Panc1 (cell line): Measurements from ENCODE around the gene NOTUM. TPM values are rescaled to one million over a fixed set of nuclear protein-coding genes. Genes with fewer than 3 reads are reported as not detected.

Source experiments
- ATAC-seq: fragments of 200-7000 bp; cut with Tn5 transposase; 2 replicates; pipeline ENCODE4 v1.9.1; 2020; ENCODE audit warnings: mild to moderate bottlenecking, moderate library complexity
- BruUV-seq: library from RNA; stranded (reverse); fragments of 400-500 nt; replicated peaks from 2 replicates; lab custom pipeline; 2021; lab: Mats Ljungman, UMichigan
- CTCF ChIA-PET: fragments of 300-600 bp; sonication (Branson Sonifier 250); formaldehyde crosslinking; loops from one replicate; lab custom pipeline; 2022; ENCODE audit warnings: antibody characterized with exemption; lab: Charles Lee
- POLR2A ChIA-PET: fragments of 300-600 bp; sonication (Branson Sonifier 250); formaldehyde crosslinking; loops from one replicate; lab custom pipeline; 2022; ENCODE audit warnings: antibody characterized with exemption; lab: Charles Lee
- DNase-seq: peaks from one replicate; pipeline ENCODE4 v3.0.0-alpha.2; 2010; ENCODE audit warnings: low read depth, low spot score
- H3K27ac ChIP-seq: 2 replicates; pipeline ENCODE4 v1.5.1; 2011; ENCODE audit warnings: mild to moderate bottlenecking, low read length, inconsistent platforms
- H3K27me3 ChIP-seq: fragments of 200-500 bp; sonication (Bioruptor generic); 2 replicates; pipeline ENCODE4 v1.6.0; 2014; ENCODE audit warnings: low read length, inconsistent platforms; ENCODE audit not compliant: control insufficient read depth, insufficient read depth
- H3K36me3 ChIP-seq: fragments of 200-500 bp; sonication (Bioruptor generic); 2 replicates; pipeline ENCODE4 v1.5.1; 2014; ENCODE audit warnings: inconsistent platforms, mild to moderate bottlenecking, low read length, moderate library complexity; ENCODE audit not compliant: control insufficient read depth, insufficient read depth
- H3K4me1 ChIP-seq: 2 replicates; pipeline ENCODE4 v1.5.1; 2011; ENCODE audit warnings: inconsistent platforms, mild to moderate bottlenecking, low read length, moderate library complexity; ENCODE audit not compliant: control insufficient read depth, insufficient read depth
- H3K4me3 ChIP-seq, 2 experiments: 2 replicates each; pipeline ENCODE4 v1.5.1; 2011 to 2012; ENCODE audit warnings: low read depth in 2 of 2, low read length in 2 of 2, mild to moderate bottlenecking in 2 of 2, inconsistent platforms in 1 of 2, moderate library complexity in 1 of 2
- H3K9me3 ChIP-seq: fragments of 200-500 bp; sonication (Bioruptor generic); 2 replicates; pipeline ENCODE4 v1.5.1; 2014; ENCODE audit warnings: low read depth, mild to moderate bottlenecking, inconsistent platforms, low read length, moderate library complexity; ENCODE audit not compliant: control insufficient read depth, insufficient read depth
- CTCF ChIP-seq: fragments of 450-650 bp; IDR thresholded peaks from 2 replicates; pipeline ENCODE4 v1.5.1; 2017; ENCODE audit warnings: mild to moderate bottlenecking
- POLR2AphosphoS5 ChIP-seq: IDR thresholded peaks from 2 replicates; pipeline ENCODE4 v1.6.1; 2012; ENCODE audit warnings: mild to moderate bottlenecking, low read depth, low read length, moderate library complexity
- REST ChIP-seq, 2 experiments: IDR thresholded peaks; 2 replicates each; pipeline ENCODE4 v1.6.1; 2011 to 2012; ENCODE audit warnings: low read depth in 2 of 2, control low read depth in 1 of 2, low read length in 1 of 2, mild to moderate bottlenecking in 1 of 2, moderate library complexity in 1 of 2; ENCODE audit not compliant: insufficient read depth in 1 of 2
- SIN3A ChIP-seq: IDR thresholded peaks from 2 replicates; pipeline ENCODE4 v1.6.1; 2012; ENCODE audit warnings: low read depth, mild to moderate bottlenecking, low read length, moderate library complexity, borderline replicate concordance; ENCODE audit not compliant: insufficient read depth
- TCF7L2 ChIP-seq: IDR thresholded peaks from 2 replicates; pipeline ENCODE4 v1.6.1; 2011; ENCODE audit warnings: mild to moderate bottlenecking, low read depth, low read length, inconsistent platforms
- in situ Hi-C: cut with HindIII; loops from 2 replicates; pipeline ENCODE4 v1.10.0; 2016; ENCODE audit warnings: low sequenced_read_pairs, low pct_unique_long_range_greater_than_20kb
- intact Hi-C: fragments of 100-400 bp; cut with micrococcal nuclease; formaldehyde crosslinking; loops from one replicate; pipeline ENCODE4 v1.10.0; 2022; ENCODE audit not compliant: unreplicated experiment
- total RNA-seq: library from RNA; stranded (reverse); gene quantifications from one replicate; pipeline ENCODE4 v1.2.1, GENCODE V29; 2021; ENCODE audit not compliant: unreplicated experiment

NOTUM gene
- total RNA-seq, 1 experiment from 2014 or later, result 2.0 TPM

GRCh38 chr17:82006468-82007227 is 45.7 kb upstream of the NOTUM start:
- ATAC-seq, result no peak
- Histone ChIP-seq H3K4me3 (no peak overlapping the region), H3K27me3 (no peaks in the 10 kb centered on the region), H3K36me3 (no peaks in the 10 kb centered on the region), H3K27ac (no peak overlapping the region), H3K4me1 (peaks cover 46% of the 10 kb centered on the region), H3K9me3 (no peaks in the 10 kb centered on the region)
- TSS peak; percentile 76 for BruUV-seq
- no peak for DNase-seq
- ChIA-PET CTCF (no interaction called here), POLR2A (no interaction called here)
- intact Hi-C loops (no loop called here), in situ Hi-C loops (no loop called here)
- TF ChIP-seq SIN3A (no peak), POLR2AphosphoS5 (no peak), CTCF (no peak), REST (IDR thresholded peaks at IDR 0.05; ENCODE audit: insufficient read depth in 1 of 2, low read depth in 2 of 2, low read length in 1 of 2) (no peak), TCF7L2 (no peak)

- TF ChIP-seq REST (IDR thresholded peaks at IDR 0.05; ENCODE audit: insufficient read depth in 1 of 2, low read depth in 2 of 2, low read length in 1 of 2), result no peak
- TF ChIP-seq TCF7L2, result no peak
- TF ChIP-seq POLR2AphosphoS5, result no peak
- TF ChIP-seq SIN3A, result no peak
- TF ChIP-seq CTCF, result no peak
- H3K36me3 ChIP-seq, result no peaks in the 10 kb centered on the region
- in situ Hi-C loops, result no loop called here
- intact Hi-C loops, result no loop called here
- DNase-seq, result no peak
- no peak for ATAC-seq
- H3K27me3 ChIP-seq, result no peaks in the 10 kb centered on the region
- POLR2A ChIA-PET, result no interaction called here
- H3K4me1 ChIP-seq, result peaks cover 46% of the 10 kb centered on the region
- no peaks in the 10 kb centered on the region for H3K9me3 ChIP-seq
- BruUV-seq, result no TSS peak
- CTCF ChIA-PET, result no interaction called here
- no peak overlapping the region for H3K4me3 ChIP-seq
- no peak overlapping the region for H3K27ac ChIP-seq
Measured at GRCh38 chr17:82005701-82006348, 44.8 kb upstream of the NOTUM start.
